Uterus (tissue), 2 donors: Measurements from ENCODE around the gene MUC7.

Experiments
- POLR2A ChIP-seq, 2 donors: fragments of 450-650 bp; IDR thresholded peaks; one replicate each; pipeline ENCODE4 v1.6.1; 2016; ENCODE audit warnings: antibody characterized with exemption in 2 of 2, mild to moderate bottlenecking in 1 of 2, moderate library complexity in 1 of 2
- TF ChIP-seq, protein P1 (sequence below), 4 experiments: fragments of 200-600 bp in 2 of 4; fragments of 450-650 bp in 2 of 4; sonication (generic) in 2 of 4; IDR thresholded peaks; one replicate each; pipeline ENCODE4 v1.5.1; 2016 to 2019; ENCODE audit warnings: antibody characterized with exemption in 4 of 4, mild to moderate bottlenecking in 2 of 4, moderate library complexity in 1 of 4

DNA sequence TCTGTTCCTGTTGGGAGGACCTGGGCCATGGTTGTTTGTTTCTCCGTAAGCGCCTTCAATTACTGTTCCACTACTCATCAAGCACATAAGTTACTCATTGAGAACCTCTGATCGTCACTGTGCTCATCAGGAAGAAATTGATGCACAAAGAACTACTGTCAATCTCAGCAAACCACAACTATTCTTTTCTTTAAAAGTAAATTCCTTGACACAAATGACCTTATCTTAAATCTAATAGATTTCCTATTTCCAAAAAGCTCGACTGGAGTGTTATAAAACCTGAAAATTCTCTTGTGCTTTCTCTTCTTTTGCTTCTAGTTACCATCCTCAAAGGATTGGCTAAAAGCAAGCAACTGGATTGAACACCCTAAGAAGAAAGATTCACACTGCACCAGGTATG lies at the start of gene MUC7:
- TF ChIP-seq, protein P1, sequence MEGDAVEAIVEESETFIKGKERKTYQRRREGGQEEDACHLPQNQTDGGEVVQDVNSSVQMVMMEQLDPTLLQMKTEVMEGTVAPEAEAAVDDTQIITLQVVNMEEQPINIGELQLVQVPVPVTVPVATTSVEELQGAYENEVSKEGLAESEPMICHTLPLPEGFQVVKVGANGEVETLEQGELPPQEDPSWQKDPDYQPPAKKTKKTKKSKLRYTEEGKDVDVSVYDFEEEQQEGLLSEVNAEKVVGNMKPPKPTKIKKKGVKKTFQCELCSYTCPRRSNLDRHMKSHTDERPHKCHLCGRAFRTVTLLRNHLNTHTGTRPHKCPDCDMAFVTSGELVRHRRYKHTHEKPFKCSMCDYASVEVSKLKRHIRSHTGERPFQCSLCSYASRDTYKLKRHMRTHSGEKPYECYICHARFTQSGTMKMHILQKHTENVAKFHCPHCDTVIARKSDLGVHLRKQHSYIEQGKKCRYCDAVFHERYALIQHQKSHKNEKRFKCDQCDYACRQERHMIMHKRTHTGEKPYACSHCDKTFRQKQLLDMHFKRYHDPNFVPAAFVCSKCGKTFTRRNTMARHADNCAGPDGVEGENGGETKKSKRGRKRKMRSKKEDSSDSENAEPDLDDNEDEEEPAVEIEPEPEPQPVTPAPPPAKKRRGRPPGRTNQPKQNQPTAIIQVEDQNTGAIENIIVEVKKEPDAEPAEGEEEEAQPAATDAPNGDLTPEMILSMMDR (IDR thresholded peaks at IDR 0.05): no peak
- TF ChIP-seq POLR2A (IDR thresholded peaks at IDR 0.05): no peak
